Putamen (tissue), 1 donor: Measurements from ENCODE around the gene LYVE1.
A peak's percentile ranks its signal among the peaks of the same experiment; 100 is the strongest.

Experiments
- DNase-seq: peaks from one replicate; pipeline ENCODE4 v3.0.0-alpha.2; 2016; ENCODE audit warnings: low spot score

LYVE1 gene

DNA sequence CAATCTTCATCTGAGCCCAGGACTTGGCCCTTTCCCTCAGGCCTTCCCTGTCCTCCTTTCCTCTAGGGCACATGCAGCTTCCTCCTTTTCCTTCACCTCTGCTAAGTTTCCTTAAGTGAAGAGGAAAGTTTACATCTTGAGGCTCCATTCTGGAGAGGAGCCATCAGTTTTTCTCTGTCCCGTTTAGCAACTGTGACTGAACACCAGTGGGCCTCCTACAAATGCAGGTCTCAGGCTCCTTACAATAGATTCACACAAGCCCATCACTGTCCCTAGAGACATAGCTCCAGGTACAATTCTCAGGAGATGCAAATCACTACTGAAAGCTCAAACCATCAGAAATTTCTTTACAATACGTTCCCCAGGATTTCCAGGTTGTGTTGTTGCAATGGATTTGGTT is 23.3 kb upstream of the LYVE1 start:
- no peak for DNase-seq

DNA sequence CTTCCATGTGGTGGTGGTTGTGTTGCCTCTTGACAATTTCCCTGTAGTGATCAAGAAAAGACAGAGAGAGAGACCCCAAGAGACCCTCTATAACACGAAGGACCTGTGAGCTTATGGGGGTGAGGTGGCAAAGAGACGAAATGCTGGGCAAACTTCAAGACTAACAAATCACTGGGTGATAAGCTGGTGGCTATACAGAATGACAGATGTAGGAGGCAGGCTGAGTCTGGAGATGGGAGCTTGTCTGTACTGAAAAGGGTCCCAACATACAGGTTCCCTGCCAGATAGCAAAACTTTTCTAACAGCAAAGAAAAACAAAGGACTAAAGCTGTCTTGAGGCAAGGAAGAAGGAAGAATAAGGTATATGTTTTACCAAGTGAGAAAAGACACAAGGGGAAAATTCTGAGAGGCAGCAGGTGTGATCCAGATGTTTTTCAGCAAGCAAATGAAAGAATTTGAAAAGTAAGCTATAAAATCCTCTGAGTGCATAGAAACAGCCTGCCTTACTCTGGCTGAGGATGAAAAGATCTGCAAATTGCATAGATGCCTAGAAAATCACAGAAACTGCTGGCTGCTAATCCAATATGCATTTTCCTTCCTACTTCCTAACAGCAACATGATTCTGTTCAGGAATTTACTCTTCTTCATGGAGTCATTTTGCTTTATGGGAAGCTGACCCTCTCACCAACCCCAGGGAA is 21.9 kb upstream of the LYVE1 start:
- no peak for DNase-seq

DNA sequence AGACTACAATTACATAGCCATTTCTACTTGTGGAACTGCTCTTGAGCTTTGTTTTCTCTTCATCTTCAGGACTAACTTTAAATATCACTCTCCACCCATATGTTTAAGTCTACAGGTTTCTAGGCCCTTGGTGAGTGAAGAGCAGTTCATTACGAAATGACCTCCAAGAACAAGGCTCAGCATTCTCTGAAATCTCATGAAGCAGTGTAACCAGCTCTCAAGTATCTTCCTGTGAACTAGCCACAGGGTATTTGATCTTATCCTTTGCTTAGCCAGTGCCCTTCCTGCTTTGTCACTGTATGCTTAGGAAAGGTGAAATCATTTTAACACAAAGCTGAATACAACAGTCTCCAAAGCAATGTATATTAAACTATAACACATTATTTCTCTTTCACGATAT is 20.4 kb upstream of the LYVE1 start:
- DNase-seq = no peak

DNA sequence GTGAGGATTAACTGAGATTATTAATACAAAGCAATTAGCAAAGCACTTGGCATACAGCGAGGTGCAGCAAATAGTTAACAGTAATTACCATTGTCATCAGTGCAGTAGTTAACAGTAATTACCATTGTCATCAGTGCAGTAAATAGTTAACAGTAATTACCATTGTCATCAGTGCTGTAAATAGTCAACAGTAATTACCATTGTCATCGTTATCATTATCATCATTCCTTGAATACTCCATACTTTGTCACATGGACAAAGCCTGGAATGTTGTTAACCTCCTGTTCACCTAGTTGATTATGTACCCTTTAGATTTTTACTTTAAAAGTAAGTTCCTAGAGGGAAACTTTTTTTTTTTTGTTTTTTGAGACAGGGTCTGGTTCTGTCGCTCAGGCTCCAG is 19.5 kb upstream of the LYVE1 start:
- no peak for DNase-seq

DNA sequence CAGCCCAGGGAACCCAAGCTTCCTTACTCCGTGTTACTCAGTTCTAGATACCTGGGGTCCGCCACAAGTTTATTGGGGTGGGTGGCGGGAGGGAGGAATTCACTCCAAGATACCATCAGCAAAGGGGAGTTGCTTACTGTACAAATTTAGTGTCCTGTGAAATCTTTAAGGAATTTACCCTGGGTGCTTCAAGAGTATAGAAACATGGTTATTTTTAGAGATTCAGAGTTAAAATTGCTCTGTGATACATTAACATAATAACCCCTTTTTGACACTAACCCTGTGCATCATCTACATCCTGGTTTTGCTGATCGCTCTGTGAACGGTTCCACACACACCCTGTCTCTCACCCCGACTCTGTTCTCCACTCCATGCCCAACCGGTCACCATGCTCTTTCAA is 18.9 kb upstream of the LYVE1 start:
- no peak for DNase-seq

DNA sequence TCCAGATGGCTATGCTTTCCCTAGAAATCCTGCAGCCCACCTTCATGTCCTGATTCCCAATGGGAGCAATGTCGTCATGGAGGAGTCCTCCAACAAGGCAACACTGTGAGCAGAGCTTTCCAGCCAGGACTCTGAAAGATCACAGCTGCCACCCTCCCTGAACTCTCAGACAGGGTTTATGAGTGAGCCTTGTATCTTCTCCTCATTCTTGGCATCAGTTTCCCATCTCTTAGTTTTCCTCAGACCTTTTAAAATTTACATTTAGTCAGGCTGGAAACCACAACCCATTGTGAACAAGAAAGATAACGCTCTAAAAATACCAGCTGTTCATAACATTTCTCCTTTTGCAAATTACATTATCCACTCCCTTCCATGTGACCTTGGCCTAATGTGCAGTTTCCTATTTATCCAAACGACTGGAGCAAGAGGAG is 15.6 kb upstream of the LYVE1 start:
- DNase-seq = no peak

DNA sequence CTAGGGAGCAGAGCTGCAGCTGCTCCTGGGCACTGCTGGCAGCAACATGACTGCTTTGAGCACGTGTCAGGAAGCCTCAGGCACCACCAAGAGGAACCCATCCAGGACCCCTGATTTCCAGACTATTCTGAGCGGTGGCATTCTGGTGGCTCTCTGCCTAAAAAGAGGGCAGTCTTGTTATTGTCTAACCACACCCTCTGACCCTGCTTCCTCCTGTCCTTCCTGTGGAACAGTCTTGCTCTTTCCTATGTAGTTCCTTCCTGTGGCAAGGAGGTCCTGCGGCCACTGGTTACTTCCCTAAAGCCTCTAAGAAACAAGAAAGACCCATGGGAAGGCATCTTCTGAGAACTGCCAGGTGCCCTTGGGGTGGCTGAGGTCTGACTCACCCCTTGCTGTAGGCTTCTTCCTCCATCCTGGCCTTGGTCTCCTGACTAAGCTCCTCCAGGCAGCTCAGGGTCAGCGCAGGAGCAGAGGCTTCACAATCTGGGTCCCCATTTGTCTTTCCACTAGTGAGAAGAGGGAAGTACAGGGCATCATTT is 13.1 kb upstream of the LYVE1 start:
- DNase-seq = peak; percentile 32

DNA sequence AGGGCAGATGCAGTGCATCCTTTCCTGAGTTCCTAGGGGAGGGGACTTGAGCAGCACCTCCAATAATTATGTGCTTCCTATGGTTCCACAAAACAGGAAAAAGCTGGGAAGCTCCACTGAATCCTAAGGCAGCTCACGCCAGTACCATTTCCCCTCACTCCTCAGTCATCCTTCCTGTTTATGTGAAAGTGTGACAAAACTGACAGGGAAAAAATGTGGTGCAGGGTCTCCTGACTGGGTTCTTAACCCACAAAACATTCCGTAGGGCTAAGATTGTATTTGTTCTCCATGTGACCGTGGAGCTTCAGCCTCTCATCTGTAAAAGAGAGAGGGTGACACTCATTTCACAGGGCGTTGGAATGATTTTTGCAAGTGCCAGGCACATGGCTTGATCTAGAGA is 12.2 kb upstream of the LYVE1 start:
- no peak for DNase-seq

DNA sequence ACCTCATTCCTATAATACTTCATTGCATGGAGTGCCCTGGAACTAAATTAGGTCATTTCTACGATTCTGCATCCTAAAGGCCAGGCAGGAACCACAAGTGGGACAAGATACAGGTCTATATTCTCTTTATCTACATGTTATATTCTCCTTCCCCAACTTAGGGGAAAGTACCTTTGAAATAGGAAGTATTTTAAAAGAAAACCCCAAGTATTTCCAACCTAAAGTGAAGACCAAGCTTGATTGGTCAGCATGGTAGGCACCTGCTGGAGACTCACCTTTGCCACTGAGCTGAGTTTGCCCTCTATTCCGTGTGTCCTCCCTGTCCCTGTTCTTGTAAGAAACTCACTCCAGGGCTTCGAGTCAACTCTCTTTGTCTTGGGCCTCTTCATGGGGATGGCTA is 11.2 kb upstream of the LYVE1 start:
- DNase-seq = no peak

DNA sequence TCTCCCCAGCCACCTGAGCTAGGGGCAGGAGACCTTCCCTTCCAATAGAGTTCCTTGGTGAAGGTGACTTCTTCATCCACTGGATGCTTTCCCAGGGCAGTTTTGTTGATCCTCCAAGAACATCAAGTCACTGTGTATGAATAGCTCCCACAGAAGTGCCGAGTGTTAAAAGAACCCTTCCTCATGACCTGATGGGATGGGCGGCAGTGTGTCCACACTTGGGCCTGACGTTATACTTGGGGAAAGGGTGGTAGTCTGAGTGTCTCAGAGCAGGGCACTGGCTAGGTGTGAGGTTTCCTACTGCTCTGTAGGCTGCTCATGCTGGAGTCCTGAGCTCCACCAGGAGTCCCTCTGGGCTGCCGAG is 7.6 kb upstream of the LYVE1 start:
- no peak for DNase-seq

DNA sequence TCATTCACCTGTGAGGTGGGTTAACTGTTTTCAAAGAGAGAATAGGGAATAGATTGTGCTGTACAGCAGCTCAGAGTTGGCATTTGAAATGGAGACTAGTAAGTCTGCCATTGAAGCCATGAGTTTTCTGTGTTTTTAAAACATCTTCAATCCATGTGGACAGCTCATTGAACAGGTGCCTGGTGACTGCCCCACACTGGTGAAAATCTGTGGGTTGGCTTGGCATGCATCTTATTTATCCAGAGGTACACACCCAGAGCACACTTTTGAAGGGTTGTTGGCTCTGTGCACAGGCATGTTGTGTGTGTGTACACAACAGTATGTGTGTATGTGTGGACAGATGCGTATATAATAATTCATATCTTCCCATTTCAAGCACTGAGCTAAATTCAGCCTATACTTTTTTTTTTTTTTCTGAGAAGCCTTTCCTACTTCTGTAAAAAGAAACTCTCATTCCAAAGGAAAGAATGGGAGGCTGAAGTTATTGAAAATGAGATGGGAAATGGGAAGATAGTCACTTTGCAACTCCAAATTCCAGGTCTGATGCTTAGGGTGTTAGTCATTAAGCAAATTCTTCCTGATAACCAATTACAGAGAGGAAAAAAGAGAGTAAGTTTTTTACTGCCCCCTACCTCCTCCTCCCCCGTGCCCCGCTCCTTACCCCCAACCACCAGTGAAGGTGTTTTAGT is 7.0 kb upstream of the LYVE1 start:
- no peak for DNase-seq

DNA sequence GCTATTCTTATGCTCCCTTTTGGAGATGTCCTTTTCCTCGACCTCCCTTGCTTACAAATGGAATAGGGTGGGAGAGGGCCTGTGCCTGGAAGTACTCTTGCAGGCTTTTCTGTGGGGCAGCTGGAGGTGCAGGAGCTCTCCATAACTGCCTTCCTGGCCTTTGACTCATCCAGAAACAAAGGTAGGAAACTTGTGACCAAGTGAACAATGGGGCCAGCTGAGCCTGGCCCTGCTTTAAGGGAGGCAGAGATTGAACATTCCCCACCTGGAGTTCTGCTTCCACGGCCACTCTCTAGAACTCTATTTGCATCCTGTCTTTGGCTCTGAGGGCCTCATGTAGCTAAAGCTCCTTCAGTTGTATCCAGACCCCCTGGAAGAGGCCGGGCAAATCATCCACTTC is 5.1 kb upstream of the LYVE1 start:
- DNase-seq = no peak

DNA sequence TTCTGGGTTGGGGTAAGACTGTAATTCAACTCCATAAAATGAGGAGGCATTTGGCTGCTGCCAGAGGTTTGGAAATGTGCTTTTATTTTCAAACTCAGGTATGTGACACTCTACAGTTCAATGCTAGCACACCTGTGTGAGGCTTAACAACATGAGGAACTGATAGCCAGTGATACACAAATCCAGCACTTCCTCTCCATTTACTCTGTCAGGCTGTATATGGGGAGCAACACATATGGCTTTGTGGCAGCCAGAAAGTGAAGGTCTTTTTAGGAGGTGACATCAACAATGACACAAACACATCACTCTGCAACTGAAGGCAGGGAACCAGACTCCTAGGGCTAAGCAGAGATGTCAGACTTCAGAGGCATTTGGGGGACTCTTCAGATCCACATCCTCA is 4.6 kb upstream of the LYVE1 start:
- no peak for DNase-seq

DNA sequence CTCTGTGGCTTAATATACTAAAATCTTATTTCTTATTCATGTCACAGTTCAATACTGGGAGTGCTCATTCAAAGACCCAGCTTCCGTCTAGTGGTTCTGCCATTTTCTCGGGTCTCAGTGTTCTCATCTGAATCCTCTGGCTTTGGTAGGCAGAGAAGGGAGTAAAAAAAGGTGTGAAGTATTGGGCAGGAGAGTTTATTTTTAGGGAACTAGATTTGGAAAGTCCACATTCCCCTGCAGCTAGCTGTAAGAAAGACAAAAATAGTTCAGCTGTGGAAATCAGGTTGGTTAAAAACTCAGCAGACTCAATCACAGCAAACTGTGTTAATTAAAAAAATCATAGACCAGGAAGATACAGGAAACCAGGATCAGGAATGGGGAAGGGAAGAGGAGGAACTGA is 4.1 kb upstream of the LYVE1 start:
- no peak for DNase-seq

DNA sequence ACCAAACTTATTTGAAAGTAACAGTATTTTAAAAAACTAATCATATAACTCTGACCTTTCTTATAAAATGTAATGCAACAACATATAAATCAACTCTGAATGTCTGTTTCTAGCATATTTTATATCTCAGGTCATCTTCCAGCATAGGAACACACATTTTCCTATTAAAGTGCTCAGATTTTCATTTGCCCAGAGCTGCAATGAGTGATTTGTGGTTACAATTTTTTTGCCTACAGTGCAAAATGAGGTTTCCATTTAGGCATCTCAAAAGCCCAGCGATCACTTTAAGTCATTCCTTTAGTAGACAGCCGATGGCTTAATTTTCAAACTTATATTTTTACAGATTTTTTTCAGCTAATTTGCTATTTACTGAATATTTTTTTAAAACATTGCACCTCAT is 1.0 kb downstream of the LYVE1 start:
- DNase-seq = no peak

DNA sequence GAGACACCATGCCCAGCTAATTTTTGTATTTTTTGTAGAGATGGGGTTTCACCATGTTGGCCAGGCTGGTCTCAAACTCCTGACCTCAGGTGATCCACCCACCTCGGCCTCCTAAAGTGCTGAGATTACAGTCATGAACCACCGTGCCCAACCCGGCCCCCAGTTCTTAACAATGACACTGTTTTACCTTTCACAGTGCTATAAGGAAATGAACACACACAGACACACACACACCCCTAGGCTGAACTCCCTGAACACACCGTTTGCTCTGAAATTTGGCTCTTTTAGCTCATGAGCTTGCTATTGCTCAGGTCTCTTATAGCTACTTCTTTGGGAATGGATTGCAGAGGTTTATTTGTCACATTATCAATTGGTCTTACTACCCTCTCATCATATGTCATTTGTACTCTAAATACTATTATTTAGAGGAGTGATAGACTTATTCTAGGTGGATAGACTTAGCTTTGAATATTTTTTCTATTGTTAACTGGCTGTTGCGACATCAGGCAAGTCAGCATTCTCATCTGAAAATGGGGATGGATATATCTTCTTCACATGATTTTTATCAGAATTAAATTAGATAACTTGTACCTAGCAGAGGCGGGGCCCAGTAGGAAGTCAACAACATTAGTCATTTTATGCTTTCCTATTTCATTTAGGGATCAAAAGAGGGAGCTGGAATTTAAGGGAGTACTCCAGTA is 2.1 kb downstream of the LYVE1 start:
- DNase-seq = no peak

DNA sequence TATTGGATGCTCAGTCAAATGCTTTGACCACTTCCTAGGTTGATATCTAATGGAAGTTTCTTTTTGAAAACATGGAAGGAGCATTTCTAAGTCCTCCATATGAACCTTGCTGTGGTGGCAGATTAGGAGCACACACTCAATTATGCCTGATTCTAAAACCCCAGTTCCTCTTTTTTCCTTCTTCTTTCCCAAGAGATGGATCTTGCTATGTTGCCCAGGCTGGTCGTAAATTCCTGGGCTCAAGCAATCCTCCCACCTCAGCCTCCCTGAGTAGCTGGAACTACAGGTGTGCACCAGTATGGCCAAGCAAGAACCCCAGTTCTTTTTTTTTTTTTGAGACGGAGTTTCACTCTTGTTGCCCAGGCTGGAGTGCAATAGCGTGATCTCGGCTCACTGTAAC is 3.0 kb downstream of the LYVE1 start:
- no peak for DNase-seq

DNA sequence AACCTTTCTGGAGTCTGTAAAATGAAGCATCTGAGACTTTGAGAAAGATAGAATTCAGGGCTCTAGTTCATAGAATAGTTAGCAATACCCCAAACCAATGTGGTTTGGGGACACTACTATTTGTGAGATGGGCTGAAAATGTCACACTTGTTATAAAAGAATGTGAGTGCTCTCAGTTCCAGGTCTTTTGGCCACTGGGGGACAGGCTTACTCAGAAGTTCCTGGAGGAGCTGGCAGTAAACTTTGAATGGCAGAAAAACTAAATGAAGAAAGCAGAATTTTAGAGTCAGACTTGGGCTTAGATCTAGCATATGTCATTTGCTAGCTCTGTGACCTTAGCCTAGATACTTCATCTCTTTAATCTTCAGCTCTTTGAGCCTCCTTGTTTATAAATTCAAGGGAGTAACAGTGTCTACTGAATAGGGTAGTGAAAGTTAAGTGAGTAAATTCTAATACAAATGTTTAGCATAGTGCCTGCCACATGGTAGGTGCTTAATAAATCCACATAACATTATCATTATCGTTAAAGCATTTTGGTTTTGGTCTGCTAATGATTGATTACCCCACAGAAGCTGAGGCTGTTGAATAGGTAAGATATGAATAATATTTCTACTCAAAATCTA is 3.7 kb downstream of the LYVE1 start:
- DNase-seq = no peak

DNA sequence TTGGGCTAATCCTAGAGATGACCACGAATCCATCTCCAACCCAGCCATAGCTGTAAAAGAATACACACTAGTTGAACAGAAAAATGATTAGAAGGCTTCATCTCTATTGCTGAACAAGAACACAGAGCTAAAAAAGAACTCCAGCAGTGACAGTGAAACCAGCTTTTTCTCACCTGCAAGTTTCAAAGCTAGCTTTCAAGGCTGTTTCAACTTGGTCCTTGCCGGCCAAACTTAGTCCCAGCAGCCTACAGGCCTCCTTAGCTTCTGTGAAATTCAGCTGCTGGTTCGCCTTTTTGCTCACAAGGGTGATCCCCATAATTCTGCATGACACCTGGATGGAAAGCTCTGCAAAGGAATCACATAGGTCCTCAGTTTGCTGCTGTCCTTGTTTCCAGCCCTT is 4.4 kb downstream of the LYVE1 start:
- DNase-seq = no peak

DNA sequence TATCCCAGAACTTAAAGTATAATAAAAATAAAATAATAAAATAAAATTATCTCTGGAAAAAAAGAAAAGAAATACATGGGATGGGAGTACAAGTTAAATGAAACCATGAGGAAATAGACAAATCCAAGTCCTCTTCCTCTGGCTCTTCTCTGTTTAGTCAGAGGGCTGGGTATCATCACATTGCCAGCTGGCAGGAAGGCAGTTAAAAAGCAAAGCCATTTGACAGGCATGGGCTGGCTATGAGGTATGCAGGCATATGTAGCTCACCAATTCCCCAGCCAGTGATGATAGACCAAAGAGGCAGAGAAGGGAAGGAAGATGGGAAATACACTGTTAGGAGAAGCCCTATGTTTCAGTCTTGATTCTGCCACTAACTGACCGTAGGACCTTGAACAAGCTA is 6.5 kb downstream of the LYVE1 start:
- DNase-seq = no peak

DNA sequence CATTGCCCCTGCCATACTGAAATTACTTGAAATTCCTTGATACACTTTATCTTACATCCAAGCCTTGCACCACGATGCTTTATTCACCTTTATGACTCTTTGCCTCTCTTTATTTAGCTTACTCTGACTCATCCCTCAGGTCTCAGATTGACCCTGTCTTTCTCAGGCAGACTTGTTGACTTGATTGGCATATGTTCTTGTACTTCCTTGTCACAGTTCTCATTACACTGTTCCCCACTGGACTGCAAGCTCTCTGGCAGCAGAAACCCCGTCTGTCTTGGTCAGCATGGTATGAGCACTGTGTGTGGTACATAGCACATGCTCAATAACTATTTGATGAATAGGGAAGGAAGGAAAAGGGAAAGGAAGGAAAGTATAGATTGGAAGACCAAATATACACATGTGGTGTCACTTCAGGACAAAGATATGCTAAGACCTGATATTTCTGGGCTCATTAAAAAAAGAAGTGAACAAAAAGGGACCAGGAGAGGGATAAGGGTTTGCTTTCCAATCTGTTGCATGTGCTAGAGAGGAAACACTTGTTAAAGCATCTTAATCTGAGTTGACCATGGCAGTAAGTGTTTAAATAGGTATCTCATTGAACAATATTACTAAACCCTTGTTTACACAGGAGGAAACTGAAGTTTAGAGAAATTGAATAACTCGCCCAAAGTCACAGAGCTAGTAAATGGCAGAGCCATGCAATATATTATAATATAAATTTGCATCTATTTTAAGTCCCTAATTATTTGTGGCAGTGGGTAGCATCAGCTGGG is 7.2 kb downstream of the LYVE1 start:
- no peak for DNase-seq

DNA sequence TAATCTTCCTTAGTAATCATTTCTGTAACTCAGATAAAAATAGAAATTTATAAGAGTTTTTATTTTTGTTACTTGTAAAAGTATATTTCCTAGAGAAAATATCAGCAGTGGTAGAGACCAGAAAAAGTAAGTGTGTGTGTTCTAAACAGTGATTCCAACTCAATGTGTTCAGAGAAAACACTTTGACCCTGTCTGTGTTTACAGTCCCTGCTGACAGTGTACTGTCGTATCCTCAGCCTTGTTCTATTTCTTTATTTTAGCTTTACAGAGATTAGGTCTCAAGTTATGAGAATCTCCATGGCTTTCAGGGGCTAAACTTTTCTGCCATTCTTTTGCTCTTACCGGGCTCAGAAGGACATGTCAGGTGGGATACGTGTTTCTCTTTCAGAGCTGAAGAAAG is 10.2 kb downstream of the LYVE1 start:
- no peak for DNase-seq
